MCF 10A (cell line): ENCODE results near the gene SRSF12. TPM values are rescaled to one million over a fixed set of nuclear protein-coding genes. Genes with fewer than 3 reads are reported as not detected.
A peak's percentile ranks its signal among the peaks of the same experiment; 100 is the strongest.

Experiments
- BruUV-seq: library from RNA; stranded (reverse); fragments of 400-500 nt; replicated peaks from 2 replicates; lab custom pipeline; 2021; lab: Mats Ljungman, UMichigan
- CTCF ChIA-PET: fragments of 300-600 bp; sonication (Branson Sonifier 250); formaldehyde crosslinking; extraction: SDS; loops from one replicate; lab custom pipeline; 2021; ENCODE audit warnings: antibody characterized with exemption, inconsistent platforms; lab: Yijun Ruan, JAX
- POLR2A ChIA-PET: fragments of 300-600, 350-650 bp; sonication (Branson Sonifier 250); formaldehyde crosslinking; extraction: SDS; loops from one replicate; lab custom pipeline; 2020; ENCODE audit warnings: antibody characterized with exemption, inconsistent platforms; lab: Yijun Ruan, JAX
- DNase-seq: peaks from one replicate; pipeline ENCODE4 v3.0.0-alpha.2; 2018; ENCODE audit not compliant: unreplicated experiment
- H3K27ac Mint-ChIP-seq: one replicate; pipeline ENCODE4 v1.8.0; 2022; ENCODE audit warnings: mild to moderate bottlenecking, low read depth, mixed read lengths; ENCODE audit not compliant: unreplicated experiment
- H3K27me3 Mint-ChIP-seq: one replicate; pipeline ENCODE4 v1.8.0; 2022; ENCODE audit warnings: mixed read lengths; ENCODE audit not compliant: insufficient read depth, unreplicated experiment
- H3K36me3 Mint-ChIP-seq: one replicate; pipeline ENCODE4 v1.8.0; 2022; ENCODE audit warnings: mild to moderate bottlenecking, moderate library complexity, mixed read lengths; ENCODE audit not compliant: insufficient read depth, unreplicated experiment
- H3K4me1 Mint-ChIP-seq: one replicate; pipeline ENCODE4 v1.8.0; 2022; ENCODE audit warnings: mixed read lengths; ENCODE audit not compliant: insufficient read depth, unreplicated experiment
- H3K4me3 Mint-ChIP-seq: one replicate; pipeline ENCODE4 v1.8.0; 2022; ENCODE audit warnings: mild to moderate bottlenecking, moderate library complexity, mixed read lengths; ENCODE audit not compliant: unreplicated experiment
- H3K9me3 Mint-ChIP-seq: one replicate; pipeline ENCODE4 v1.8.0; 2022; ENCODE audit warnings: mixed read lengths; ENCODE audit not compliant: unreplicated experiment
- intact Hi-C: fragments of 100-400 bp; cut with micrococcal nuclease; formaldehyde crosslinking; loops from 2 replicates; pipeline ENCODE4 v1.14.1; 2022
- total RNA-seq: library from RNA; stranded (reverse); gene quantifications from 2 replicates; pipeline ENCODE4 v1.2.3, GENCODE V29; 2022
- TF ChIP-seq, protein P1 (sequence below): fragments of 200-600 bp; IDR thresholded peaks from one replicate; pipeline ENCODE4 v1.8.0; 2022; ENCODE audit warnings: antibody characterized with exemption, mild to moderate bottlenecking; ENCODE audit not compliant: unreplicated experiment

SRSF12 gene
- total RNA-seq, 1 experiment from 2014 or later = 1.2 TPM

DNA sequence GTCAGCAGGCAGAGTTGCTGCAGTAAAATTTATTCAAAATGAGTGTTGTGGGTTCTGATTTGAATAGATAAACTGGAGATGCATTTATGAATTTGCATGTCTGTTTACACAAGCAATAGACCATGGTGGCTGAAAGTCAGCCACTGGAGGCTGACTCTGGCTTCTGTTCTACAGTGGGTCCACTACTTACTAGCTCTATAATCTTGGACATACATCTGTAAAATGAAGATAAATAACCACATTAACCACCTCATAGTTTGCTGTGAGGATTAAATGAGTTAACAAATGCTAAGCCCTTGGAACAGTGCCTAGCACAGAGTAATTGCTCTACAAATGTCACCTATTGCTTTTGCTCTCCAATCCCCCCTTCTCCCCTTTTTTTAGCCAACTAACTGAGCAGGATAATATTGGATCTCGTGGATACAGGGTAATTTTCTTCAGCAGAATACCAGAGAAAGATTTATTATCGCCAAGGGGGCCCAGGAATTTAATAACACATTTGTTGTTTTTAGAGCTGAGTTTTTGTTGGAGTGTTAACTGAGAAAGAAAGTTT, 26.6 kb upstream of the SRSF12 start:
- H3K4me3 Mint-ChIP-seq = no peak overlapping the region
- DNase-seq = no peak
- intact Hi-C loops = no loop called here
- TF ChIP-seq, protein P1, sequence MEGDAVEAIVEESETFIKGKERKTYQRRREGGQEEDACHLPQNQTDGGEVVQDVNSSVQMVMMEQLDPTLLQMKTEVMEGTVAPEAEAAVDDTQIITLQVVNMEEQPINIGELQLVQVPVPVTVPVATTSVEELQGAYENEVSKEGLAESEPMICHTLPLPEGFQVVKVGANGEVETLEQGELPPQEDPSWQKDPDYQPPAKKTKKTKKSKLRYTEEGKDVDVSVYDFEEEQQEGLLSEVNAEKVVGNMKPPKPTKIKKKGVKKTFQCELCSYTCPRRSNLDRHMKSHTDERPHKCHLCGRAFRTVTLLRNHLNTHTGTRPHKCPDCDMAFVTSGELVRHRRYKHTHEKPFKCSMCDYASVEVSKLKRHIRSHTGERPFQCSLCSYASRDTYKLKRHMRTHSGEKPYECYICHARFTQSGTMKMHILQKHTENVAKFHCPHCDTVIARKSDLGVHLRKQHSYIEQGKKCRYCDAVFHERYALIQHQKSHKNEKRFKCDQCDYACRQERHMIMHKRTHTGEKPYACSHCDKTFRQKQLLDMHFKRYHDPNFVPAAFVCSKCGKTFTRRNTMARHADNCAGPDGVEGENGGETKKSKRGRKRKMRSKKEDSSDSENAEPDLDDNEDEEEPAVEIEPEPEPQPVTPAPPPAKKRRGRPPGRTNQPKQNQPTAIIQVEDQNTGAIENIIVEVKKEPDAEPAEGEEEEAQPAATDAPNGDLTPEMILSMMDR = no peak
- H3K27me3 Mint-ChIP-seq = no peaks in the 10 kb centered on the region
- POLR2A ChIA-PET = interaction anchor here (0.6 to 4.5 kb wide), 11 partner anchors 9 to 207 kb away, joined by 3 to 110 read pairs (median 14); partner anchors contain the start of genes PNRC1, SRSF12 and UBE2J1
- CTCF ChIA-PET = interaction anchor here (1.2 to 4.3 kb wide), 2 partner anchors 14 to 21 kb away, joined by 5 to 21 read pairs; no protein-coding TSS in a partner anchor
- H3K27ac Mint-ChIP-seq = no peak overlapping the region
- peaks cover 6% of the 10 kb centered on the region for H3K36me3 Mint-ChIP-seq
- no peaks in the 10 kb centered on the region for H3K9me3 Mint-ChIP-seq
- BruUV-seq = no TSS peak
- peaks cover 24% of the 10 kb centered on the region for H3K4me1 Mint-ChIP-seq

DNA sequence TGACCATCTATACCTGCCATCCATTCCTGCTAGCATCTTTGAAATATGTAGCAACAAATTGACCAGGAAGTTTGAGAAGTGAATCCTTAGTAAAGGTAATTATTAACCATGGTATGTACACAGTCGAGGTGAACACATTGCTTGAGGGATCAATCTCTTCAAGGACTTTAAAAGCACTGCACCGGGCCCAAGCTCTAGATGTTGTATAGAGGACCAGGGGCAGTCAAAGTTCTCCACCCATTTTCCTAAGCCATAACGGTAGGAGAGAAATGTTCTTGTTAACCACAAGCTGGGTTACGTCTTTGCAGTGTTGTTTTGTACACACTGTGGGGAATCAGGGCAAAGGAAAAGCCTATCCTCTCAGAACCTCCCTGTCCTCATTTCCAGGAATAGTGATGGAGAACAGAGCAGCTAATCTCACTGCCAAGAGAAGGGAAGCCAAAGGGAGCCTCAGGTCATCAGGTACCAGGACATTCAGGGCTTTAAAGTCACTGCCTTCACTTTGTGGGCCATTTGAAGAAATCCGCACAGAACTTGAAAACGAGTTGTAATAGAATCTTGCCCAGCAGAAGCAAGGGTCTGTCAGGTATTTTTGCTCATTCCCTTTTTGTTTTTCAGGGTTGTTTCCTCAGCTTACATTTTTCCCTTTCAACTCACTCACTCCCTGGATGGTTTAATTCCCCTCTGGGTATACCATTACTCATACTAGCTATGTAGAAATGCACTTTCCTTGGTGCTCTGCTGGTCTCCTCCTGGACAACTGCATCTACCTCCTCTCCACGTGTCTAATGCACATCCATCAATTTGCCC, 22.7 kb upstream of the SRSF12 start:
- H3K4me3 Mint-ChIP-seq = no peak overlapping the region
- DNase-seq = peak; percentile 29
- no peak overlapping the region for H3K27ac Mint-ChIP-seq
- TF ChIP-seq, protein P1 = no peak
- no peaks in the 10 kb centered on the region for H3K9me3 Mint-ChIP-seq
- intact Hi-C loops = no loop called here
- no TSS peak for BruUV-seq
- ChIA-PET CTCF (interaction anchor here (0.6 to 2.1 kb wide), 3 partner anchors 14 to 1744 kb away, joined by 3 to 6 read pairs (median 3); no protein-coding TSS in a partner anchor), POLR2A (interaction anchor here (0.7 to 1.4 kb wide), 4 partner anchors 12 to 158 kb away, joined by 3 to 4 read pairs (median 3); no protein-coding TSS in a partner anchor)
- H3K36me3 Mint-ChIP-seq = no peaks in the 10 kb centered on the region
- no peaks in the 10 kb centered on the region for H3K27me3 Mint-ChIP-seq
- peaks cover 8% of the 10 kb centered on the region for H3K4me1 Mint-ChIP-seq

DNA sequence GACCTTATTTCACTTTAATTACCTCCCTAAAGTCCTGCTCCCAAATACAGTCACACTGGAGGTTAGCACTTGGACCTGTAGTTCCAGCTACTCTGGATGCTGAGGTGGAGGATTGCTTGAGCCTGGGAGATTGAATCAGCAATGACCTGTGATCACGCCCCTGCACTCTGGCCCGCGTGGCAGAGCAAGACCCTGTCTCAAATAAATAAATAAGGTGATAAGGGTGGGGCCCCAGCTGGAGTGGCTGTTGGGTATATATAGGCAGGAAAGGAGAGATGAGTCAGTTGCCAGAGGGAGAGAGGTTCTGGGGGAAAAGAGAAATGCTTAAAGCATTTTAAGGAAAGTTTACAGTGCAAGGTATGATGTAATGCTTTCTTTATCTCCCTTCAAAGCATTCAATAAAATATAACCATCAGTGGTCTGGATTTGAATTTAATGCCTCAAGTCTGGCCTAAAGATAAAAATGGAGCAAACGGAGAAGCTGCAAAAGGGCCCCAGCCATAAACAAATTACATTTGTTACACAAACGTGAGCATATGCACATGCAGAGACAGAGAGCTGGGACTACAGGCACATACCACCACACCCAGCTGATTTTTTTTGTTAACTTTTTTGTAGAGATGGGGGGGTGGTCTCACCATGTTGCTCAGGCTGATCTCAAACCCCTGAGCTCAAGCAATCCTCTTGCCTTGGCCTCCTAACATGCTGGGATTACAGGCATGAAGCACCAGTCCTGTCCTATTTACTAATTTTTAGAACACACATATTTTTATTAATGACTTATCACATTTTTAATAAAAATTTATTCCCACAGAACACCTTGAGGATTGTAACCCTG, 21.9 kb upstream of the SRSF12 start:
- no peak for DNase-seq
- Mint-ChIP-seq H3K36me3 (no peaks in the 10 kb centered on the region), H3K27ac (peak overlapping the region; percentile 21), H3K4me3 (no peak overlapping the region), H3K4me1 (peaks cover 8% of the 10 kb centered on the region), H3K9me3 (no peaks in the 10 kb centered on the region), H3K27me3 (no peaks in the 10 kb centered on the region)
- TF ChIP-seq, protein P1 = no peak
- POLR2A ChIA-PET = interaction anchor here (0.7 to 1.0 kb wide), 3 partner anchors 17 to 60 kb away, joined by 3 to 4 read pairs (median 3); partner anchors contain the start of gene PNRC1
- intact Hi-C loops = no loop called here
- BruUV-seq = no TSS peak
- CTCF ChIA-PET = interaction anchor here (0.6 to 2.2 kb wide), 6 partner anchors 16 to 1745 kb away, joined by 3 to 6 read pairs (median 4); no protein-coding TSS in a partner anchor
